Glutamatergic neuron (in vitro differentiated cells): ENCODE data around the gene MACROD2. TPM values are rescaled to one million over a fixed set of nuclear protein-coding genes. Genes with fewer than 3 reads are reported as not detected.
"Not testable (repeated sequence)": the region's sequence is repeated elsewhere in the genome, so short reads cannot be mapped to it uniquely, and the experiment has no call there.

Source experiments
- DNase-seq: peaks from one replicate; pipeline ENCODE4 v3.0.0; 2022
- H3K27ac Mint-ChIP-seq: one replicate; pipeline ENCODE4 v1.8.0; 2020; ENCODE audit warnings: mild to moderate bottlenecking, mixed read lengths, inconsistent platforms; ENCODE audit not compliant: unreplicated experiment
- H3K27me3 Mint-ChIP-seq: one replicate; pipeline ENCODE4 v1.8.0; 2020; ENCODE audit warnings: mild to moderate bottlenecking, moderate library complexity, mixed read lengths, inconsistent platforms; ENCODE audit not compliant: unreplicated experiment
- H3K36me3 Mint-ChIP-seq: one replicate; pipeline ENCODE4 v1.8.0; 2020; ENCODE audit warnings: mild to moderate bottlenecking, mixed read lengths, inconsistent platforms; ENCODE audit not compliant: unreplicated experiment
- H3K4me1 Mint-ChIP-seq: one replicate; pipeline ENCODE4 v1.8.0; 2020; ENCODE audit warnings: mild to moderate bottlenecking, low read depth, mixed read lengths, inconsistent platforms; ENCODE audit not compliant: unreplicated experiment
- H3K4me3 Mint-ChIP-seq: one replicate; pipeline ENCODE4 v1.8.0; 2020; ENCODE audit warnings: mild to moderate bottlenecking, mixed read lengths, inconsistent platforms; ENCODE audit not compliant: unreplicated experiment
- H3K9me3 Mint-ChIP-seq: one replicate; pipeline ENCODE4 v1.8.0; 2020; ENCODE audit warnings: mild to moderate bottlenecking, moderate library complexity, mixed read lengths, inconsistent platforms; ENCODE audit not compliant: unreplicated experiment
- CTCF ChIP-seq: fragments of 200-600 bp; sonication (generic); IDR thresholded peaks from one replicate; pipeline ENCODE4 v1.5.0; 2021; ENCODE audit not compliant: partially characterized antibody, unreplicated experiment
- total RNA-seq: library from RNA; stranded (reverse); fragmentation: NEBNext Ultra II Directional; extraction: Animal tissue kit (Norgen Biotek cat#: 25700); gene quantifications from one replicate; pipeline ENCODE4 v1.2.1, GENCODE V29; 2021; ENCODE audit not compliant: unreplicated experiment

Gene MACROD2
- total RNA-seq, 1 donor from 2014 or later, result 8.7 TPM

- Mint-ChIP-seq H3K4me3 (no peak overlapping the region), H3K27ac (no peak overlapping the region), H3K36me3 (no peaks in the 10 kb centered on the region), H3K27me3 (no peaks in the 10 kb centered on the region), H3K9me3 (peaks cover 2% of the 10 kb centered on the region), H3K4me1 (peaks cover 5% of the 10 kb centered on the region)
- DNase-seq, result no peak
- TF ChIP-seq CTCF, result no peak
Observed at GRCh38 chr20:15528391-15529111, 1533.2 kb downstream of the MACROD2 start.

- Mint-ChIP-seq H3K4me3 (no peak overlapping the region), H3K36me3 (no peaks in the 10 kb centered on the region), H3K27ac (no peak overlapping the region), H3K27me3 (no peaks in the 10 kb centered on the region), H3K9me3 (no peaks in the 10 kb centered on the region), H3K4me1 (no peaks in the 10 kb centered on the region)
- no peak for TF ChIP-seq CTCF
- DNase-seq, result no peak
Observed at GRCh38 chr20:15535863-15536262, 1540.5 kb downstream of the MACROD2 start.

GRCh38 chr20:15537200-15537599 is 1541.9 kb downstream of the MACROD2 start:
- not testable (repeated sequence) for H3K4me3 Mint-ChIP-seq, H3K27me3 Mint-ChIP-seq, H3K27ac Mint-ChIP-seq, H3K9me3 Mint-ChIP-seq, DNase-seq, H3K36me3 Mint-ChIP-seq, H3K4me1 Mint-ChIP-seq

GRCh38 chr20:15542655-15543054 is 1547.3 kb downstream of the MACROD2 start:
- peaks cover 2% of the 10 kb centered on the region for H3K27me3 Mint-ChIP-seq
- H3K36me3 Mint-ChIP-seq, result no peaks in the 10 kb centered on the region

GRCh38 chr20:15544742-15545141 is 1549.4 kb downstream of the MACROD2 start:
- Mint-ChIP-seq H3K4me3 (no peak overlapping the region), H3K36me3 (no peaks in the 10 kb centered on the region)

More at GRCh38 chr20:15542655-15543054, 1547.3 kb downstream of the MACROD2 start:
- Mint-ChIP-seq H3K4me3 (no peak overlapping the region), H3K4me1 (no peaks in the 10 kb centered on the region), H3K9me3 (no peaks in the 10 kb centered on the region), H3K27ac (no peak overlapping the region)
- no peak for TF ChIP-seq CTCF
- DNase-seq, result no peak

More at GRCh38 chr20:15544742-15545141, 1549.4 kb downstream of the MACROD2 start:
- no peak for TF ChIP-seq CTCF
- Mint-ChIP-seq H3K4me1 (no peaks in the 10 kb centered on the region), H3K27ac (no peak overlapping the region), H3K9me3 (no peaks in the 10 kb centered on the region), H3K27me3 (peaks cover 2% of the 10 kb centered on the region)
- no peak for DNase-seq
